NOMO-1 treated with DMSO at 0.1 percent for 48 hours (cell line): ENCODE data around the gene GRAMD4.

Experiments
- DNase-seq: peaks from one replicate; lab custom pipeline; 2025; ENCODE audit not compliant: unreplicated experiment; lab: John Stamatoyannopoulos, UW

GRAMD4 gene

DNA sequence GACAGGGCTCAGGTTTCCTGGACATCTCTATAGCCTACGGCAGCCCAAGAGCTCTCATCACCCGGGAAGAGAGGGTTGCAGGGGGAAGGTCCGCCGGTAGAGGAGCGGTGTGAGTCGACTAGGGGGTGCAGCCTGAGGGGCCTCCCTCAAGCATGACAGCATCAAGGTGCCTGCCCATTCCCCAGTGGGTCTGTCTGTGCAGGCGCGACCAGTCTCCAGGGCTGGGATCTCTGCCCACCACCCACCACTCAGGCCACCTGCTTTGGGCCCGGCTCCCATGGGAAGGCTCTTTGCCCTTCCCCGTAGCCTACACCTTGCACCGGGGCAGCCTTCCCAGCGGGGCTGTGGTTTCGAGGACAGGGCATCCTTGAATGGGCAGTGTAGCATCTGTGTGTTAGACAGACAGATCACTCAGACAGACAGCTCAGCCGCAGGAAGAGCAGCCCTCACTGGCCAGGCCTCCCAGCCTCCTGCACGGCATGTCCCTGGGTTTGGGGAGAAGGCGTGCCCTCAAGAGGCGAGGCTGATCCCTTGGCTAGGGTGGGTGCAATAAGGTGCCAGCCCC, 88.7 kb downstream of the GRAMD4 start:
- no peak for DNase-seq

DNA sequence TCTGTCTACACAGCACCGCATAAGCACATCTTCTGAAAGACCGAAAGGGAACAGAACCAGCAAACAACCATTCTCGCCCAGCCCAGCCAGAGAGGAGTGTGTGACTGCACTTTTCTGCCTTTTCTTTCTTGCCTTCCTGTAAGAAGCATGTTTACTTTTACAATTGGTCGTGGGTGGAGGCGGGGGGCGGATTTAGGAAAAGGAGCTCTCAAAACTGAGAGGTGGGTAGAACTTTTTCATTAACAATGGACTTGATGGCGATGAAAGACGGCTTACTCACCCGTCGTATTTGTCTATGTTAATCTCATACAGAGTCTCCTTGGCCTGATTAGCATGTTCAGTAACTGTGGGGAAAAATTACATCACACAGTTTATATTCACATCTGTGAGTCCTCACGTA, 90.6 kb downstream of the GRAMD4 start:
- DNase-seq: no peak

DNA sequence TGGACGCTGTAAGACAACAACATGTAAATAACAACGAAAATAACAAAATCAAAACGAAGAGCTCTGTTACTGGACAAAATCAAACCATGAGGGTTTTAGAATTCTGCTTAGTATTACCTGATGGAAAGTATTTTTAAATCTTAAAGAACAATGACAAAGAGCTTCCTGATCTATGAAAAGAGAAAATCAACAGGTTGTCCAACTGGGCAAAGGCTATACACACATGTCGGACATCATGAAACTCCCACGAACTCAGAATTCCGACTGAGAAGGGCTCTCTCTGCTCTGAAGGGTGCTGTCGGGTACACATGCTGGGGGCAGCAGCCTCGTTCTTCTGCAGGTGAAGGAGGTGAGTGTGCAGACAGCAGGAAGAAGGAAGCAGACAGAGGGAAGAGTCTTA, 92.1 kb downstream of the GRAMD4 start:
- no peak for DNase-seq

DNA sequence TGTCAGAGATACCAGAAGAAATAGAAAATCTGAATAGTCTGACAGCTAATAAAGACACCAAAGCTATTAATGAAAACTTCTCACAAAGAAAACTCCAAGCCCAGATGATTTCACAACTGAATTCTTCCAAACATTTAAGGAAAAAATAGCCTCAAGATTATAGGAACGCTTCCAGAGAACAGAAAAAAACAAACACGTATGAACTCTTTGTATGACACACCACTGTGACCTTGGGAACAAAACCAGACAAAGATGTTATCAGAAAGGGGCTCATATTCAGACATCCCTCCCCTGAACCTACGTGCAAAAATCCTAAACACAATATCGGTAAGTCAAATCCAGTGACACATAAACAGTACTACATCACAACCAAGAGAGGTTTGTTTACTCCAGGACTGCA, 94.4 kb downstream of the GRAMD4 start:
- no peak for DNase-seq

DNA sequence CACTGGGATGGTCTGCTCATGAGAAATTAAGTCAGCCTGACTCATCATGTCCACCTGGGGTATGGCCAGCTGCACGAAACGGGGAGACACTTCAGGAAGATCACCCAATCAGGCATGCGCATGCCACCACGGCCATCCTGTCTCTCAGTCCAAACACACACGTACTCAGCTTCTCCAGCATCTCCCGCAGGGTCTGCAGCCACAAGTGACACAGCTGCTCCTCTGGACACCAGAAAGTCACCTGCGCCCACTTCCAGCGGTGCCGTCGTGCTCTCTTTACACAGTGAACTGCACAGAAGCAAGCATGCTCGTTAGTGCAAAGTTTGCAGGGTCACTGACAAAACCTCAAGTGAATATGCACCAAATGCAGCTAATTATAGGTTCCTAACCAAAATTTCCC, 99.7 kb downstream of the GRAMD4 start:
- DNase-seq: no peak

DNA sequence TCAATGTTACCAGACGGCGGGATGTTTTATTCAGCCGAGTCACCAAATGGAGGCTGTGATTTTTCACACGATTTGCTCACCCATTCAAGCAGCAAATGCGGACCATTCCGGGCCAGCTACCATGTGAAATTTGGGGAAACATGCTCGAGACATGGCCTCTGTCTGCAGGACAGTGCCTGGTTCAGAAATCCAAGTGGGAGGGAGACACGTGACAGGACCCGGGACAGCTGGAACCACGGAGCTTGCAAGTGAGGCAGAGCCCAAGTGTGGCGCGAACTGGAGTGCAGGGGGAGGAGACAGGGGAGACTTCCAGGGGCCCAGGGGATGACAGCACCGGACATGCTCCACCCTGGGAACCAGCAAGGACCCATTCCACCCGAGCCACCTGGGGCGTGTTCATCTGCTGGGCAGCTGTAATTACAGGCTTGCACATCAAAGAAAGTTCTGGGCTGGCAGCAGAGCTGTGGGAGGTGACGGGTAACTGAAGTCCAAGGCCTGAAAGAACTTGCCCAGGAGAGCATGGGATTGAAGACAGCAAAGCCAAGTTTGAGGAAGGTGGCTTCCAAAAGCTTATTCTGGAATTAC, 101.4 kb downstream of the GRAMD4 start:
- DNase-seq: no peak

DNA sequence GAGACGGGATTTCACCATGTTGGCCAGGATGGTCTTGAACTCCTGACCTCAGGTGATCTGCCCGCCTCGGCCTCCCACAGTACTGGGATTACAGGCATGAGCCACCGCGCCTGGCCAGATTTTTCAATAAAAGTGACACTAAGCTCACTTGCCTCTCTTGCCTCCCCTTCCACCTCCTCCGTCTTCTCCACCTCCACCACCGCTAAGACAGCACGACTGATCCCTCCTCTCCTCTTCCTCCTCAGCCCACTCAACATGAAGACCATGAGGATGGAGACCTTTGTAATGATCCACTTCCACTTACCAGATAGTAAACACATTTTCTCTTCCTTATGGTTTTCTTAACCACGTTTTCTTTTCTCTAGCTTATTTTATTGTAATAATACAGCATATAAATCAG, 103.7 kb downstream of the GRAMD4 start:
- DNase-seq: no peak

DNA sequence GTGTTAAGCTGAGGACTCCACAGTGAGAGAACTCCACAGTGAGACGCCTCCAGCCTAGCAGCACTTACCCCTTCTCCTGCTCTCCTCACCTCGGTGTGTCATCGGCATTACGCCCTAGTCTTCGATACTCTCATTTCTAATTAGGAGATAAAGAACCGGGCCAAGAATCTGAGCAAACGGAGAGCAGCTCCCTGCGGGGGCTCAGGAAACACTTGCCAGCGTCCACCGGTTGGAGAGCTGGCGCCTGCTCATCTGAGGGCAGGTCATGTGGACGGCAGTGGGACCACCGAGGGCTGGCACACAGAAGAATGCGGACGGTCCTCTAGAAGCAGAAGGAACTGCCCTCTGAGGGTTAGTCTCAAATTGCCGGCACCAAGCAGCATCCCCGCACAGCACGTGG, 104.9 kb downstream of the GRAMD4 start:
- DNase-seq: no peak

DNA sequence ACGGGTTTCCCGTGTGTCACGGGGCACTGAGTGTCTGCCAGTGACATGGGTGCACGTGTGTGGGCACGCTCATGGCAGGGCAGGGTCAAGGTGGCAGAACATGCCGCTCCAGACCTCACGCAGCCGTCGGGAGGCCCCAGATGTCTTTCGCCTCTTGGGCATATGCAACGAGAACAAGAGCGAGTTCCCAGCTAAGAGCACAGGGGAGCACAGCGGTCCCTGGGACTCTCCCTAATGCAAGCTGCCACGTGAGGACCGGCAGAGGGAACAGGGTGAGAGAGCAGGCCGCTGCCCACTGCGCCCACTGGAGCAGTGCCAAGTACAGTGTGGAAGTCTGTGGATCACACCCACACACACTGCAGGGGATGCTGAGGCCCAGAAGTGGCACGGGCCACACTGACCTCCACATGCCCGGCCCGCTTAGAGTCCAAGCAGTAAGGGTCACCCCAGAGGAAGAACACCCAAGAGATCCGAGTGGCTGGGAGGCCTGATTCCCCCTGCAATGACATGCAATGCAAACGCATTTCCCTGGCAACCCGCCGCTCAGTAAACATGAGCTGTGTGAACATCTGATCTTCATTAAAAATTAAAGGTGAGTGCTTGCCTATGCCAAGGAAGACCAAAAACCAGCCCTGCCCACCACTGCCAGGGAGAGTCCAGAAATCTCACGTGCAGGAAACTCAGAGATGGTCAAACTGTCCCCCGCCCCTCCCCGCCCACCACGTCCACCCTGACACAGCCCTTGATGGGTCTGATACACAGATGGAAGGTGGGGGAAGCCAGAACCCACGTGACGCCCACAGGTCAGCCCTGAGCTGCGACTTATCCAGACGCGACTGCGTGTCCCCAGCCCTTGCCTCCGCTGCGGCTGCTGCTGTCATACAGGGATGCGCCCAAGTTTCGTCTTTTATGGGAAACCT, 106.1 kb downstream of the GRAMD4 start:
- DNase-seq: no peak

DNA sequence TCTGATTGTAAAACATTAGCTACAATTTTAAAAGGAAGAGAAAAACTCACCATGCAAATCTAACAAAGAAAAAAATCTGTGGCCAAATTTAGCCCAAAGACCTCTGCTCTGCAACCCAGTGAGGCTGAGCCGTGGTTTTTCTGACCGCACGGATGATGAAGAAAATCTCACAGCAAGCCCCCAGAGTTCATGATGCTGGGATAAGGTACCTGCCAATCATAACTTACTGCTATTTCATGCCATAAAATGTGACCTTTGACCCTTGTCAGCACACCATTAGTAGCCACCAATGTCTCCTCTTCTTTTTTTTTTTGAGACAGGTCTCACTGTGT, 106.8 kb downstream of the GRAMD4 start:
- DNase-seq: no peak

DNA sequence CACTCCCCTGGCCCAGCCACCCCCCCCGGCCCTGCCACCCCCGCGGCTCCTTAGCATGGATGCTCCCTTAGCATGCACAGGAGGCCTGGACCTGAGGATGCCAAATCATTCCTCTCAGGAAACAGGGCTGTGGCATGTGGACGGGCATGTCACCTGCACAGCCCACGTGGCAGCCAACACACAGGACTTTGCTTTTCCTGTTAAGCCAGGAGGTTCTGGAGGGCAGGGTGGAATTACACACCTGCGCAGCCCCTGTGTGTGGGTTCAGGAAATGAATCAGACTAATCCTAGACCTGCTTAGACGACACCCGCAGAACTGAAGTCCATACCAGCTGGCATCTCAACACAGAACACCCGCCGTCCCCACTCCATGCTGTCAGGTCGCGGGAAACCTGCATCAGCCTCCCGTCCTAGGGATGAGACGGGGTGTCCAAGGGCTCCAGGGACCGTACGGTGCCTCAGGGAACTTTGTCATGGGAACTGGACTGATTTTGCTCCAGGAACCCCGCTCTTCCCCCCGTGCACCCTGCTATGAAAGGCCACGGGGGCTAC, 107.7 kb downstream of the GRAMD4 start:
- no peak for DNase-seq

DNA sequence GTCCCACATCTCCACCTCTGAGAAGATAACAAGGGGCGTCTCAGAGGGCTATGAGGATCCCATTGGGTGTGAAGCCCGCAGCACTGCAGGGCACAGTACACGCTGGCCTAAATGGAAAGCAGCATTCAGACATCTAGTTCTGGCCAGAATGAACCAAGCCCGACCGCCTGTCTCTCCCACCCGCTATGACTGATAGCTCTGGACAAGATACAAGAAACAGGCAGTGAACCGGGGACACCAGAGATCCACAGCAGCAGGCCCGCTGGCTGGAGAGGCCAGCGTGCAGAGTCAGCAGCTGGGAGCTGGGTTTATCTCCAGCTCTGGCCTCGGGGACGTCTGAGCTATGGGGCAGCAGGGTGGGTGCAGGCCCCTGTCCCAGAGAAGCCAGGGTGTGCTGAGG, 108.3 kb downstream of the GRAMD4 start:
- DNase-seq: no peak
